Parathyroid adenoma (tissue), 2 donors: Measurements from ENCODE around the gene STX2.

Source experiments
- H2AFZ ChIP-seq: fragments of 300-600 bp; sonication (generic); one replicate; pipeline ENCODE4 v1.7.0; 2017; ENCODE audit warnings: antibody characterized with exemption, mild to moderate bottlenecking
- H3K27ac ChIP-seq: fragments of 300-600 bp; sonication (generic); one replicate; pipeline ENCODE4 v1.7.0; 2017
- H3K27me3 ChIP-seq: fragments of 300-600 bp; sonication (generic); one replicate; pipeline ENCODE4 v1.7.0; 2017; ENCODE audit warnings: low read length; ENCODE audit not compliant: control insufficient read depth, insufficient read depth
- H3K36me3 ChIP-seq: fragments of 300-600 bp; sonication (generic); one replicate; pipeline ENCODE4 v1.7.0; 2017; ENCODE audit warnings: low read length; ENCODE audit not compliant: control insufficient read depth, insufficient read depth
- H3K4me1 ChIP-seq: fragments of 300-600 bp; sonication (generic); one replicate; pipeline ENCODE4 v1.7.0; 2017; ENCODE audit warnings: control low read depth
- H3K4me2 ChIP-seq: fragments of 300-600 bp; sonication (generic); one replicate; pipeline ENCODE4 v1.7.0; 2017; ENCODE audit warnings: low read length
- H3K4me3 ChIP-seq: fragments of 300-600 bp; sonication (generic); one replicate; pipeline ENCODE4 v1.7.0; 2017; ENCODE audit warnings: low read depth, low read length
- H3K79me2 ChIP-seq: fragments of 300-600 bp; sonication (generic); one replicate; pipeline ENCODE4 v1.7.0; 2017; ENCODE audit warnings: control low read depth
- H3K9ac ChIP-seq: fragments of 300-600 bp; sonication (generic); one replicate; pipeline ENCODE4 v1.7.0; 2017; ENCODE audit warnings: mild to moderate bottlenecking
- H3K9me3 ChIP-seq: fragments of 300-600 bp; sonication (generic); one replicate; pipeline ENCODE4 v1.7.0; 2017; ENCODE audit warnings: low read length; ENCODE audit not compliant: control insufficient read depth
- TF ChIP-seq, protein P1 (sequence below): fragments of 300-600 bp; sonication (generic); IDR thresholded peaks from one replicate; pipeline ENCODE4 v1.7.0; 2017; ENCODE audit warnings: antibody characterized with exemption, mild to moderate bottlenecking
- donor health status: primary hyperparathyroidism.

Gene STX2

DNA sequence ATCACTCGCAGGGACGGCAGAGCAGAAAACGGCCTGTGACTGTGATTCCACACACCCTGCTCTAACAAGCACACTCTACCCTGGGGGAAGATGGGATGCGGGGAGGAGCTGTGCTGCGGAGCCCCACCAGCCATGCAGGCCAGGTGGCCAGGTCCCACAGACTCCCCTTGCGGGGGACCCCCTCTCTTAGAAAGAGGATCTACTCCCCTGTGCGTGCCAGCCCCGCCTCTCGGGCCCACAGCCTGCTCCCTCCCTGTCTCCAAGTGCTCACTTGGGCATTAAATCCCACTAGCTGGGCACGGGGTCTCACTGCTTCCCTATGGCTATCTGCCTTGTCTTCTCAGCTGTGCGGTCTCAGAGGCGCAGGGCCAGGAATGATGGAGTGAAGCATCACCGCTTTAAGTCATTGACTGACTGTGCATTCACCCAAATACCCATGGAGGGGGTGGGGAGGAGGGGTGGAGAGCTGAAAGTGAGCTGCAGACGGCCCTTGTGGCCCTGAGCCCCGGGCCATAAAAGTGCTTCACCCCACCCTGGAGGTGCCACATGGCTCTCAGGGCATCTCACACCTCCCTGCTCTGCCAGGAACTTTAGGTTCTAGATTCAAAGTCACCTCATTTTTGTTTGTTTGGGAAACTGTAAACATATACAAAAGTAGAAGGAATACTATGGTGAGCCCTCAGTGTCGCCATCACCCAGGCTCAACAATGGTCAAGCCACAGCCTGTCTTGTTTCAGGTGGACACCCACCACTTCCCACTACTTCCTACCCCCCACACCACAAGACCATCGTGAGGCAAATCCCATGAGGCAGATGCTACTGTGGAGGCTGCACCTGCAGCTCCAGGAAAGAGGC is 9.4 kb downstream of the STX2 start:
- H3K79me2 ChIP-seq, result peaks cover 7% of the 10 kb centered on the region
- no peaks in the 10 kb centered on the region for H3K36me3 ChIP-seq
- H3K9ac ChIP-seq, result no peak overlapping the region
- H3K4me3 ChIP-seq, result no peak overlapping the region
- H2AFZ ChIP-seq, result no peak overlapping the region
- peaks cover 6% of the 10 kb centered on the region for H3K4me1 ChIP-seq
- no peaks in the 10 kb centered on the region for H3K9me3 ChIP-seq
- no peak overlapping the region for H3K27ac ChIP-seq
- no peaks in the 10 kb centered on the region for H3K27me3 ChIP-seq
- TF ChIP-seq, protein P1, sequence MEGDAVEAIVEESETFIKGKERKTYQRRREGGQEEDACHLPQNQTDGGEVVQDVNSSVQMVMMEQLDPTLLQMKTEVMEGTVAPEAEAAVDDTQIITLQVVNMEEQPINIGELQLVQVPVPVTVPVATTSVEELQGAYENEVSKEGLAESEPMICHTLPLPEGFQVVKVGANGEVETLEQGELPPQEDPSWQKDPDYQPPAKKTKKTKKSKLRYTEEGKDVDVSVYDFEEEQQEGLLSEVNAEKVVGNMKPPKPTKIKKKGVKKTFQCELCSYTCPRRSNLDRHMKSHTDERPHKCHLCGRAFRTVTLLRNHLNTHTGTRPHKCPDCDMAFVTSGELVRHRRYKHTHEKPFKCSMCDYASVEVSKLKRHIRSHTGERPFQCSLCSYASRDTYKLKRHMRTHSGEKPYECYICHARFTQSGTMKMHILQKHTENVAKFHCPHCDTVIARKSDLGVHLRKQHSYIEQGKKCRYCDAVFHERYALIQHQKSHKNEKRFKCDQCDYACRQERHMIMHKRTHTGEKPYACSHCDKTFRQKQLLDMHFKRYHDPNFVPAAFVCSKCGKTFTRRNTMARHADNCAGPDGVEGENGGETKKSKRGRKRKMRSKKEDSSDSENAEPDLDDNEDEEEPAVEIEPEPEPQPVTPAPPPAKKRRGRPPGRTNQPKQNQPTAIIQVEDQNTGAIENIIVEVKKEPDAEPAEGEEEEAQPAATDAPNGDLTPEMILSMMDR, result no peak
- no peak overlapping the region for H3K4me2 ChIP-seq

DNA sequence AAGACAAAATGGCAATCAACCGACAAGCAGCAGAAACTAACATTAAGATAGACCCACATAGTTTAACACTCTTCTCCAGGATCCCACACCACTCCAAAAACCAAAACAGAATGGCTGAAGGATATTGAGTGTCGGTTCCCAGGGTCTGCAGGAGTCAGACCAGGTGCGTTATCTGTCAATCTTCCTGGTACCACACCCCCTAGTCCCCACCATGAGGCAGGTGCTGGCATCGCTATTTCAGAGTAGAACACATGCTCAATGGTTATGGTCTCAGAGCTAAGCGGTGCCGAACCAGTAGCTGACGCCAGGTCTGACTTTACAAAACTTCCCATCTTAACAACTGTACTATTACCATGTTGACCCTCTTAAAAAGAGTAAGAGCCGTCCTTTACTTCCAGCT is 10.2 kb downstream of the STX2 start:
- H3K79me2 ChIP-seq, result peaks cover 7% of the 10 kb centered on the region
- peaks cover 6% of the 10 kb centered on the region for H3K4me1 ChIP-seq
- H3K27ac ChIP-seq, result no peak overlapping the region
- H3K4me3 ChIP-seq, result no peak overlapping the region
- no peak overlapping the region for H3K9ac ChIP-seq
- H3K36me3 ChIP-seq, result no peaks in the 10 kb centered on the region
- TF ChIP-seq, protein P1, result no peak
- no peaks in the 10 kb centered on the region for H3K9me3 ChIP-seq
- H3K4me2 ChIP-seq, result no peak overlapping the region
- no peak overlapping the region for H2AFZ ChIP-seq
- no peaks in the 10 kb centered on the region for H3K27me3 ChIP-seq

DNA sequence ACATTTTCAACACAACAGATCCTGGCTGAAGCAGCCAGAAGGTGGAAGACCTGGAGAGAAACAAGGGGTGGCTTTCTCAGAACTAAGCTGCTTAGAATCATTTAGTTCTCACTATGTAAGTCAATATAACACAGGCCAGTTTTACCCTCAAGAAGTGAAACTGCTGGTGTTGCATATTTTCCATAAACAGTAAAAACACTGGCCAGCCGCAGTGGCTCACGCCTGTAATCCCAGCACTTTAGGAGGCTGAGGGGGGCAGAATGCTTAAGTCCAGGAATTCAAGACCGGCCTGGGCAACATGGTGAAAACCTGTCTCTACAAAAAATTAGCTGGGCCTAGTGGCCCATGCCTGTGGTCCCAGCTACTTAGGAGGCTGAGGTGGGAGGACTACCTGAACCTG is 11.6 kb downstream of the STX2 start:
- H3K27me3 ChIP-seq, result no peaks in the 10 kb centered on the region
- H2AFZ ChIP-seq, result peak overlapping the region; percentile 53
- peaks cover 6% of the 10 kb centered on the region for H3K4me1 ChIP-seq
- peaks cover 2% of the 10 kb centered on the region for H3K79me2 ChIP-seq
- TF ChIP-seq, protein P1, result no peak
- H3K4me2 ChIP-seq, result no peak overlapping the region
- no peak overlapping the region for H3K9ac ChIP-seq
- H3K4me3 ChIP-seq, result no peak overlapping the region
- peak overlapping the region; percentile 9 for H3K27ac ChIP-seq
- H3K9me3 ChIP-seq, result no peaks in the 10 kb centered on the region
- no peaks in the 10 kb centered on the region for H3K36me3 ChIP-seq

DNA sequence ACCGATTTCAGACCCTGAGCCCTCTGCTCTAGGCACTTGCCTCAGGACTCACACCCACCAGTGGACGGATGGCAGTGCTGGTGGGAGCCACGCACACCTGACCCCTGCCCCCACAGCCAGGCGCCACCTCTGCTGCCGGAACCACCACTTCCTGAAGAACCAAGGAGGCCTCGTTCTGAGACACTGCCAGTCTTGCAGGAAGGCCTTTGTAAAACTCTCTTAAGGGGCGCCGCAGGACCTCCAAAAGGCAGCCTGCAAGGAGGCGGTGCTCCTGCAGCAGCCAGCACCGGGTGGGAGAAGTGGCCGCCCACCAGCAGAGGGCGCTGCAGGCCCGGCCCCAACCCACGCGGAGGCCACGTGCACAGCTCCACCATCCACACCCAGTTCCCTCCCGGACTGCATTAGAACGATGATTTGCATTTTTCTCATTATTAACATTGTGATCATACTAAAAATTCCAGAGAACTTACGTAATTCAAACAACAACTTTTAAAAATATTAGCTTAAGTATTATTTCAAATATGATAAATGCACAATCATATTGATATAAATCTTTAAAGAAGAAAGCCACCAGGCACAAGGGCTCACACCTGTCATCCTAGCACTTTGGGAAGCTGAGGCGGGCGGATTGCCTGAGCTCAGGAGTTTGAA is 12.8 kb downstream of the STX2 start:
- Histone ChIP-seq H3K9ac (no peak overlapping the region), H3K36me3 (no peaks in the 10 kb centered on the region), H3K4me2 (no peak overlapping the region), H3K27ac (no peak overlapping the region), H3K27me3 (no peaks in the 10 kb centered on the region), H3K4me1 (peaks cover 6% of the 10 kb centered on the region), H3K79me2 (no peaks in the 10 kb centered on the region), H3K4me3 (no peak overlapping the region), H2AFZ (no peak overlapping the region), H3K9me3 (no peaks in the 10 kb centered on the region)
- TF ChIP-seq, protein P1, result peak; percentile 57
